OCI-LY1 (cell line): ENCODE results near the gene PAK4.

Experiments
- H2AFZ ChIP-seq: fragments of 200-600 bp; sonication (generic), shearing (Covaris generic); 2 replicates; pipeline ENCODE4 v1.6.0; 2014; ENCODE audit warnings: antibody characterized with exemption, mild to moderate bottlenecking, low read length
- H3F3A ChIP-seq: fragments of 200-600 bp; sonication (generic), shearing (Covaris generic); 2 replicates; pipeline ENCODE4 v1.6.0; 2014; ENCODE audit warnings: mild to moderate bottlenecking, antibody characterized with exemption, low read length, moderate library complexity; ENCODE audit not compliant: insufficient read depth
- H3K27ac ChIP-seq: fragments of 200-600 bp; sonication (generic); 2 replicates; pipeline ENCODE4 v1.5.1; 2014; ENCODE audit warnings: low read length, mixed run types, mild to moderate bottlenecking, low read depth; ENCODE audit not compliant: poor library complexity, severe bottlenecking
- H3K27me3 ChIP-seq: fragments of 200-600 bp; sonication (generic); 2 replicates; pipeline ENCODE4 v1.6.0; 2014; ENCODE audit warnings: antibody characterized with exemption, mild to moderate bottlenecking, low read length, moderate library complexity; ENCODE audit not compliant: insufficient read depth
- H3K36me3 ChIP-seq: fragments of 200-600 bp; sonication (generic); 2 replicates; pipeline ENCODE4 v1.6.1; 2014; ENCODE audit warnings: mild to moderate bottlenecking, antibody characterized with exemption, low read length, moderate library complexity, mixed read lengths; ENCODE audit not compliant: insufficient read depth
- H3K4me1 ChIP-seq: fragments of 200-600 bp; sonication (generic); 2 replicates; pipeline ENCODE4 v1.5.1; 2014; ENCODE audit warnings: mild to moderate bottlenecking, low read length, moderate library complexity; ENCODE audit not compliant: insufficient read depth, severe bottlenecking
- H3K4me2 ChIP-seq: fragments of 200-600 bp; sonication (generic), shearing (Covaris generic); 2 replicates; pipeline ENCODE4 v1.6.1; 2014; ENCODE audit warnings: low read length
- H3K4me3 ChIP-seq: fragments of 200-600 bp; sonication (generic); 2 replicates; pipeline ENCODE4 v1.5.1; 2014; ENCODE audit warnings: low read length, low read depth, mild to moderate bottlenecking, mixed read lengths; ENCODE audit not compliant: poor library complexity, severe bottlenecking
- H3K79me2 ChIP-seq: fragments of 200-600 bp; shearing (Covaris generic); 2 replicates; pipeline ENCODE4 v1.6.1; 2016; ENCODE audit warnings: mixed run types, low read length, mixed read lengths; ENCODE audit not compliant: insufficient read depth
- H3K9ac ChIP-seq: fragments of 200-600 bp; sonication (generic), shearing (Covaris generic); 2 replicates; pipeline ENCODE4 v1.6.1; 2014; ENCODE audit warnings: mild to moderate bottlenecking, low read length, mixed read lengths
- H3K9me2 ChIP-seq: fragments of 200-600 bp; sonication (generic), shearing (Covaris generic); 2 replicates; pipeline ENCODE4 v1.6.1; 2014; ENCODE audit warnings: low read depth, mild to moderate bottlenecking, low read length, mixed read lengths
- H3K9me3 ChIP-seq: fragments of 200-600 bp; shearing (Covaris generic); 2 replicates; pipeline ENCODE4 v1.6.1; 2014; ENCODE audit warnings: low read length, mixed read lengths
- H4K20me1 ChIP-seq: fragments of 200-600 bp; sonication (generic), shearing (Covaris generic); 2 replicates; pipeline ENCODE4 v1.6.0; 2016; ENCODE audit warnings: mild to moderate bottlenecking, low read length; ENCODE audit not compliant: insufficient read depth
- EZH2 ChIP-seq: fragments of 200-600 bp; sonication (generic), shearing (Covaris generic); IDR thresholded peaks from 2 replicates; pipeline ENCODE4 v1.8.0; 2017; ENCODE audit warnings: borderline replicate concordance, mixed run types, mild to moderate bottlenecking, antibody characterized with exemption, low read length, moderate library complexity, mixed read lengths
- TF ChIP-seq, protein P1 (sequence below): fragments of 200-600 bp; sonication (generic), shearing (Covaris generic); IDR thresholded peaks from 2 replicates; pipeline ENCODE4 v1.5.1; 2017; ENCODE audit warnings: mild to moderate bottlenecking, antibody characterized with exemption, low read length, moderate library complexity, mixed read lengths

Gene PAK4

DNA sequence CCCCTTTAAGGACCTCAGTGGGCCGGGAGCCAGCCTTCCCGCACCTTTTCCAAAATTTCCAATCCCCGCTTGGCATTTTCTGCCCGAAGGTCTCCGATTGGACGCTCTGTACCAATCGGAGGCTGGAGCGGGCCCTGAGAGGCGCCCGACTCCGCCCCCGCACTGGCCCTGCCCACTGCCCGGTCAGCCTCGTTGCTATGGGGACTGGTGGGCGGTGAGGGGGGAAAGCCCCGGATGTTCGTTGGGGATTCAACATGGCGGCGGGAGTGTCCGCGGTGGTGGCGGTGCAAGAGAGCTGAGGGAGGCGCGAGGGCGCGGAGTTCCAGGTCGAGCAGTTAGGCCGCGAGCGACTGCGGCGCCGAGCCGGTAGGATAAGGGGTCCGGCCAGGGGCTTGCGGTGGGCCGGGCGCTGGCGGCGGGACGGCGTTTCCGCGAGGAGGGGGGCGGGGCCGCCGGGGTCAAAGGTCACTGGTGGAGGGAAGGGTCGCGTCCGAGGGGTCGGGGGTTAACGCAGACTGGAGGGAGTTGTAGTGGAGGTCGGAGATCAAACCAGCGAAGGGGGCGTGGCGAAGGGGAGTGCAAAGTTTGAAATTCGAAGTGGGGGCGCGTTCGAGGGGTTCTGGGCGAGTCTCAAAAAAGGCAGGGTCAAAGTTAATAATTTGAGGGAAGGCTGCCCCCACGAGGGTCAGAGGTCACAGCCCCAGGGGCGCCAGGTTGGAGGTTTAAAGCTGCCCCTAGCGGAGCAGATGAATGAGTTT is at the start of gene PAK4:
TSS of gene PAK4 (plus strand) at position 233 of the 758 bp plus-strand sequence. CDS start 43,768 bp downstream, outside the sequence.
- Histone ChIP-seq H3K4me3 (peak within 1 kb of the TSS; percentile 86), H3K79me2 (no peaks in the 10 kb centered on the region), H3F3A (no peaks in the 10 kb centered on the region), H2AFZ (peak within 1 kb of the TSS; percentile 87), H3K4me1 (peaks cover 16% of the 10 kb centered on the region), H3K36me3 (no peaks in the 10 kb centered on the region), H3K9ac (peak within 1 kb of the TSS; percentile 80), H3K27ac (peak within 1 kb of the TSS; percentile 20), H4K20me1 (no peaks in the 10 kb centered on the region), H3K27me3 (no peaks in the 10 kb centered on the region), H3K9me3 (no peaks in the 10 kb centered on the region), H3K9me2 (no peaks in the 10 kb centered on the region), H3K4me2 (peak within 1 kb of the TSS; percentile 86)
- TF ChIP-seq, protein P1, sequence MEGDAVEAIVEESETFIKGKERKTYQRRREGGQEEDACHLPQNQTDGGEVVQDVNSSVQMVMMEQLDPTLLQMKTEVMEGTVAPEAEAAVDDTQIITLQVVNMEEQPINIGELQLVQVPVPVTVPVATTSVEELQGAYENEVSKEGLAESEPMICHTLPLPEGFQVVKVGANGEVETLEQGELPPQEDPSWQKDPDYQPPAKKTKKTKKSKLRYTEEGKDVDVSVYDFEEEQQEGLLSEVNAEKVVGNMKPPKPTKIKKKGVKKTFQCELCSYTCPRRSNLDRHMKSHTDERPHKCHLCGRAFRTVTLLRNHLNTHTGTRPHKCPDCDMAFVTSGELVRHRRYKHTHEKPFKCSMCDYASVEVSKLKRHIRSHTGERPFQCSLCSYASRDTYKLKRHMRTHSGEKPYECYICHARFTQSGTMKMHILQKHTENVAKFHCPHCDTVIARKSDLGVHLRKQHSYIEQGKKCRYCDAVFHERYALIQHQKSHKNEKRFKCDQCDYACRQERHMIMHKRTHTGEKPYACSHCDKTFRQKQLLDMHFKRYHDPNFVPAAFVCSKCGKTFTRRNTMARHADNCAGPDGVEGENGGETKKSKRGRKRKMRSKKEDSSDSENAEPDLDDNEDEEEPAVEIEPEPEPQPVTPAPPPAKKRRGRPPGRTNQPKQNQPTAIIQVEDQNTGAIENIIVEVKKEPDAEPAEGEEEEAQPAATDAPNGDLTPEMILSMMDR, result no peak
- no peak for TF ChIP-seq EZH2

- H2AFZ ChIP-seq, result no peak overlapping the region
- H3K27ac ChIP-seq, result no peak overlapping the region
- H4K20me1 ChIP-seq, result no peaks in the 10 kb centered on the region
- no peaks in the 10 kb centered on the region for H3K4me1 ChIP-seq
- no peaks in the 10 kb centered on the region for H3F3A ChIP-seq
- no peak overlapping the region for H3K4me3 ChIP-seq
- no peak for TF ChIP-seq EZH2
- TF ChIP-seq, protein P1, result no peak
- no peak overlapping the region for H3K9ac ChIP-seq
- H3K79me2 ChIP-seq, result no peaks in the 10 kb centered on the region
- H3K4me2 ChIP-seq, result no peak overlapping the region
- no peaks in the 10 kb centered on the region for H3K9me3 ChIP-seq
- no peaks in the 10 kb centered on the region for H3K36me3 ChIP-seq
- no peaks in the 10 kb centered on the region for H3K9me2 ChIP-seq
- no peaks in the 10 kb centered on the region for H3K27me3 ChIP-seq
Observed at GRCh38 chr19:39077323-39077722, 48.3 kb upstream of the PAK4 start.

DNA sequence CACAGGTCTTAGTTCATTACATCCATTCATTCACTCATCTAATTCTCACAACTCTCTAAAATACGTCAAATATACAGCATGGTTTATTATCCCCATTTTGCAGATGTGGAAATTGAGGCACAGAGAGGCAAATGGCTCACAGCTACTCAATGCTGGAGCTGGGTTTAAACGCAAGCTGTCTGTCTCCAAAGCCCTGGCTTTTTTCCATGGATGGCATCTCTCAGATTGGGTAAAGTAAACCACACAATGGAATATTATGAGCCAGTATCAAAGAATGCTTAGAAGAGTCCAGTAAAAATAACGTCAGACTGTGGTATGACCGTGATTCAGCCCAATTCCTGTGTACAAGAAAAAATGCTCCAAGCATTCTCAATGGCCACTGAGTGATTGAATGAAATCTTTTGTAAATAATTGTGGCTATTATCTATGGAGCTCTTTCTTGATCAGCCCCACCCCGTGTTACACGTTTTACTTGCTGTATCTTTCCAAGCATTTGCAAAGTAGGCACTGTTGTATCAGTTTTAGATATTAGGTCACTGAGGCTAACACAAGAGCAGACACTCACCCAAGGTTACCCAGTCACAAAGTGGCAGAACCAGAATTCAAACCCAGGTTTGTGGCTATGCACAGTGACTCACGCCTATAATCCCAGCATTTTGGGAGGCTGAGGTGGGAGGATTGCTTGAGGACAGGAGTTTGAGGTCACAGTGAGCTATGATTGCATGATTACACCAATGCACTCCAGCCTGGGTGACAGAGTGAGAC is 47.0 kb upstream of the PAK4 start:
- H4K20me1 ChIP-seq, result no peaks in the 10 kb centered on the region
- H3K4me3 ChIP-seq, result no peak overlapping the region
- H2AFZ ChIP-seq, result no peak overlapping the region
- H3K4me2 ChIP-seq, result no peak overlapping the region
- no peaks in the 10 kb centered on the region for H3K9me2 ChIP-seq
- no peaks in the 10 kb centered on the region for H3K36me3 ChIP-seq
- peaks cover 5% of the 10 kb centered on the region; the same call in 1 of the 2 replicates for H3K27me3 ChIP-seq
- H3K27ac ChIP-seq, result no peak overlapping the region
- H3K4me1 ChIP-seq, result no peaks in the 10 kb centered on the region
- no peak overlapping the region for H3K9ac ChIP-seq
- TF ChIP-seq EZH2, result no peak
- H3K9me3 ChIP-seq, result no peaks in the 10 kb centered on the region
- no peaks in the 10 kb centered on the region for H3F3A ChIP-seq
- no peaks in the 10 kb centered on the region for H3K79me2 ChIP-seq
